ENCODE results near the gene STON2.
"Not testable (repeated sequence)": the region's sequence is repeated elsewhere in the genome, so short reads cannot be mapped to it uniquely, and the experiment has no call there.

The STON2 gene

DNA sequence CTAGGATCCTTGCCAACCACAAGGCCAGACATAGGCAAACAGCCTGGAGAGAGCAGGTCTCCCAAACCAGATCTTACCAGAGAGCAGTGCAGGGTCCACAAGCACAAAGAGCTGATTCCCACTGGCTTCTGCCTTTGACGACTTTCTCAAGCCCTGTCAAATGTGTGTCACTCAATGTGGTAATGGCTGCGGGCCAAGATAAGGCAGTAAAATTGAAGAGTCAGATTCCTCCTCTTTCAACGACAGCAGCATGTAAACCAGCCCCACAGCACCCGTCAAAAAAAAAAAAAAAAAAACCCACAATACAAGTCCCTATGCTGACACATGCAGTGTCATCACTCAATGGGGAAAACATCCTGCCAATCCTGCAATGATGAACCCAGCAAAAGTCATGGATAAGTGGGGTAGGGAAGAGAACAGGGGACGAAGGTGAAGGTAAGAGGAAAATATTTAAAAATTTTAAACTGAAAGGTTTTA lies at the start of gene STON2:
STON2 (minus strand) TSS at position 123 of the 477 bp plus-strand sequence. CDS start 1,942 bp downstream, outside the sequence.
- DNase-seq (ENCODE audit: low read depth in 1 of 2, low spot score in 1 of 2): no peak

DNA sequence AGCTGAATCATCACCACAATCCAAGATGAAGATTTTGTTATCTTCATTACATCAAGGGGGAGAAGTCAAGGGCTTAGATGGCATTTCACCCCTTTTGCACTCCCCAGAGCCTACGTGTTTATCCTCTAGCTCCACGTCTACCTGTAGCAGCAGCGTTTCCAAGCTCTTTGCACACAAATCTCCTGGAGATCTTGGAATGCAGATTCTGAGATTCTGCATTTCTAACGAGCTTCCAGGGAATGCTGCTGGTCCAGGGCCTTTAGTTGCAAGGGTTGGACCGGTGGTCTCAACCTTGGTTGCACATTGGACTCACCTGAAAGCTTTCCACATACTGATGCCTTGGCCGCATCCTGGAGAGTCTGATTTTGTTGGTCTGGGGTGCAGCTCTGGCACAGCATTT lies 49.5 kb upstream of the STON2 start:
- no peak for DNase-seq (ENCODE audit: low read depth in 1 of 2, low spot score in 1 of 2)

- DNase-seq (ENCODE audit: low read depth in 1 of 2, low spot score in 1 of 2): no peak
Observed at GRCh38 chr14:81449114-81449513, 49.0 kb upstream of the STON2 start.

- no peak for DNase-seq (ENCODE audit: low read depth in 1 of 2, low spot score in 1 of 2)
Observed at GRCh38 chr14:81447021-81447764, 47.1 kb upstream of the STON2 start.

DNA sequence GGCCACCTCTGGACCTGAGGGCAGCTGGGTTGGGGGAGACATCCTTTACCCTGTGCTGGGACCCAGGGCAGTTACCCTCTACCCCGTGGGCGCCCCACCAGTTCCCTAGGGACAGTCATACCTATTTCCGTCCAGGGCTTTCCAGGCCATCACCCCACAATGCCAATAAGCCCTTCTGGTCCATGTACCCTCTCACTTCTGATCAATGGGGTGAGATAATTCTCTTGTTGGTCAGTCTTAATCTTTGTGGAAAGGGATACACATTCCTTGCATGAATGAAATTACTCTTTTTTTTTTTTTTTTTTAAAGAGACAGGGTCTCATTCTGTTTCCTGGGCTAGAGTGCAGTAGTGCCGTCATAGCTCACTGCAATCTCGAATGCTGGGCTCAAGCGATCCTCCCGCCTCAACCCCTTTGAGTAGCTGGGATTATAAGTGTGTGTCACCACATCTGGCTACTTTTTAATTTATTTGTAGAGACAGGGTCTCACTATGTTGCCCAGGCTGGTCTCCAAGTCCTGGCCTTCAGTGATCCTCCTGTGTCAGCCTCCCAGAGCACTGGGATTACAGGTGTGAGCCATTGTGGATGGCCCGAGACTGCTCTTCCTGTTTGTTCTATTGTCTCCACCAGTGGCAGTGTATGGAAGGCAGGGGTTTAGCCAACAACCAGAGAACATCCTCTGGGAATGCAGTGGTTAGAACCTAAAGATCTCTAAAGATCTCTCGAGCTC lies 46.3 kb upstream of the STON2 start:
- DNase-seq (ENCODE audit: low read depth in 1 of 2, low spot score in 1 of 2): no peak

DNA sequence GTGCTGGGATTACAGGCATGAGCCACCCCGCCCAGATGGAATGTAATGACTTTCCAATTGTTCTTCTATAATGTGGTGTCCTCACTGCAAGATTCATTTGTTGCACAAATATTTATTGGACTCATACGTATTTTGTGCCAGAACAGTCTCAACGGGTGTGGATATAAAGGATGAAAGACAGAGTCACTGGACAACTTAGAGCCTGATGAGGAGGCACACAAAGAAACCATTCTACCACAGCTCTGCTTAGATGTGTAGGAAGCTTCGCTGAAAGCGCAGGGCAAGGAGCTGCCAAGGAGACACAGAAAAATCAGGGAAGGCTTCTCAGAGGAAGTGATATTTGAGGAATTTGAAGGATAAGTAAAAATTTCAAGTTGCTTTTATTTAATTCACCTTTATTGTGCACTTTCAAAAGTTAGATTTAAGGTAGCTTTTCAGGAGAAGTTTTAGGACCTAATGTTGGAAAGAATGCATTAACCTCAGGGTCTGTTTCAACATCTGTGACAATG lies 41.6 kb upstream of the STON2 start:
- no peak for DNase-seq (ENCODE audit: low read depth in 1 of 2, low spot score in 1 of 2)

- DNase-seq (ENCODE audit: low read depth in 1 of 2, low spot score in 1 of 2): no peak
Observed at GRCh38 chr14:81440041-81440440, 39.9 kb upstream of the STON2 start.

GRCh38 chr14:81437244-81437643 lies 37.1 kb upstream of the STON2 start:
- DNase-seq (ENCODE audit: low read depth in 1 of 2, low spot score in 1 of 2): no peak

- DNase-seq (ENCODE audit: low read depth in 1 of 2, low spot score in 1 of 2): peak in 1 of 2 donors; percentile 27
Observed at GRCh38 chr14:81436296-81437138, 36.4 kb upstream of the STON2 start.

GRCh38 chr14:81435391-81436295 lies 35.5 kb upstream of the STON2 start:
- no peak for DNase-seq (ENCODE audit: low read depth in 1 of 2, low spot score in 1 of 2)

- no peak for DNase-seq (ENCODE audit: low read depth in 1 of 2, low spot score in 1 of 2)
Observed at GRCh38 chr14:81435048-81435390, 34.9 kb upstream of the STON2 start.

GRCh38 chr14:81434230-81434629 lies 34.1 kb upstream of the STON2 start:
- no peak for DNase-seq (ENCODE audit: low read depth in 1 of 2, low spot score in 1 of 2)

DNA sequence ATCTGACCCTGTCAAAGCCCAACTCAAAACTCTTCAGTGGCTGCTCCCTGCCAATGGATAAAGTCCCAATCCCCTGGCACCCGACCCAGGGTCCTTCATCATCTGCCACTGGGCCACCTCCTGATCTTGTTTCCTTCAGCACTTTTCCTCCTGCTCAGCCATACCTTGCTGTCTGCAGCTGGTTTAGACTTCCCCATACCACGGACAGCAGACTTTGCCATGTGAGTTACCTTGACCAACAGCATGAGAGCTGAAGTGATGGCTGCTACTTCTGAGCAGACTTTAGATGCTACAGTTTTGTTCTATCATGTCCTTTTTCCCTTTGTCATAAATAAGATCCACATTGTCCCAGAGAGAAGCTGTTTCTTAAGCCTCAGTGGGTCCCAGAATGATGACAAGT lies 33.3 kb upstream of the STON2 start:
- DNase-seq (ENCODE audit: low read depth in 1 of 2, low spot score in 1 of 2): no peak

GRCh38 chr14:81432219-81432661 lies 32.1 kb upstream of the STON2 start:
- no peak for DNase-seq (ENCODE audit: low read depth in 1 of 2, low spot score in 1 of 2)

GRCh38 chr14:81430235-81430634 lies 30.1 kb upstream of the STON2 start:
- no peak for DNase-seq (ENCODE audit: low read depth in 1 of 2, low spot score in 1 of 2)

DNA sequence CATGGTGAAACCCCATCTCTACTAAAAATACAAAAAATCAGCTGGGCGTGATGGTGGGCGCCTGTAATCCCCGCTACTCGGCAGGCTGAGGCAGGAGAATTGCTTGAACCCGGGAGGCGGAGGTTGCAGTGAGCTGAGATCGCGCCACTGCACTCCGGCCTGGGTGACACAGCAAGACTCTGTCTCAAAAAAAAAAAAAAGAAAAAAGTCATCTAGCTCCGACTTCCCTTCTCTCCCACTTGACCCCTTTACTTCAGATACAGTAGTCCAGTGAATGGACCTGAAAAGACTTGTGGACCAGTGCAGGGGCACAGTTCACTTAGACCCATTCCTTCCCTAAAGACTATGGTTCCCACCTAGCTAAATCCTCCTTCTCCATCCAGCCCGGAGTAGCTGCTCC lies 29.6 kb upstream of the STON2 start:
- not testable (repeated sequence) for DNase-seq (ENCODE audit: low read depth in 1 of 2, low spot score in 1 of 2)

- no peak for DNase-seq (ENCODE audit: low read depth in 1 of 2, low spot score in 1 of 2)
Observed at GRCh38 chr14:81429028-81429427, 28.9 kb upstream of the STON2 start.

DNA sequence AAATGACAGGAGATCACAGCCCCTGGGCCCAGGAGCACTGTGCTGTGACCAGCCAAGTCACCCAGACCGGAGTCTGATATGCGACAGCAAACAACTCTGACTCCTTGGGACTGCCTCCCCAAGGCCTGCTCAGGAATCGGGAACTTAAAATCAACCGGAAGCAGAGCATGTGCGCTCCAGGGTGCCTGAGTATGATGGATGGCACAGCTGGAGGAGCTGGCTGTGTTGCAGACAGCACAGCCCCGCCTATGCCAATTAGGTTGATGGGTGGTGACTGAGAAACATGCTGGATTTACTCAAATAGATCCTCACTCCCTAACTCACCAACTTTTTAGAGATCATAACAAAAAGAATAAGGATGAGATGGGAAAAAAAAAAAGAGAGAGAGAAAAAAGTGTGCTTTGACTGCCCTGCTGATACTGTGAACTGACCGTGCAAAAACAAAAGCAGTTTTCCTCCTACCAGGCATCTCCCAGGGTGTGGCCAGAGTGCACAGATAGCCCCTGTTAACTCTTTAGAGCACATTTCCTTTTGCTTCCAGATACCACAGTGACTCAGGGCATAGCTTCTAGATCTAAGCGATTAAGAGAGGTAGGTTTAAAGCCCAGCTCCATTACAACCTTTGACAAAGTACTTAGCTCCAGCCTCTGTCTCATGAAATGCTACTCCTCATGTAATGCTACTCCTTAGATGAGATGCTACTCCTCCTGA lies 27.4 kb upstream of the STON2 start:
- DNase-seq (ENCODE audit: low read depth in 1 of 2, low spot score in 1 of 2): no peak

GRCh38 chr14:81423504-81423903 lies 23.4 kb upstream of the STON2 start:
- no peak for DNase-seq (ENCODE audit: low read depth in 1 of 2, low spot score in 1 of 2)
